ENCODE results near the gene SIDT2.

GRCh38 chr11:117230286-117230961, 51.9 kb downstream of the SIDT2 start:
- TF ChIP-seq, protein P1, sequence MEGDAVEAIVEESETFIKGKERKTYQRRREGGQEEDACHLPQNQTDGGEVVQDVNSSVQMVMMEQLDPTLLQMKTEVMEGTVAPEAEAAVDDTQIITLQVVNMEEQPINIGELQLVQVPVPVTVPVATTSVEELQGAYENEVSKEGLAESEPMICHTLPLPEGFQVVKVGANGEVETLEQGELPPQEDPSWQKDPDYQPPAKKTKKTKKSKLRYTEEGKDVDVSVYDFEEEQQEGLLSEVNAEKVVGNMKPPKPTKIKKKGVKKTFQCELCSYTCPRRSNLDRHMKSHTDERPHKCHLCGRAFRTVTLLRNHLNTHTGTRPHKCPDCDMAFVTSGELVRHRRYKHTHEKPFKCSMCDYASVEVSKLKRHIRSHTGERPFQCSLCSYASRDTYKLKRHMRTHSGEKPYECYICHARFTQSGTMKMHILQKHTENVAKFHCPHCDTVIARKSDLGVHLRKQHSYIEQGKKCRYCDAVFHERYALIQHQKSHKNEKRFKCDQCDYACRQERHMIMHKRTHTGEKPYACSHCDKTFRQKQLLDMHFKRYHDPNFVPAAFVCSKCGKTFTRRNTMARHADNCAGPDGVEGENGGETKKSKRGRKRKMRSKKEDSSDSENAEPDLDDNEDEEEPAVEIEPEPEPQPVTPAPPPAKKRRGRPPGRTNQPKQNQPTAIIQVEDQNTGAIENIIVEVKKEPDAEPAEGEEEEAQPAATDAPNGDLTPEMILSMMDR (conservative IDR thresholded peaks at IDR 0.05; ENCODE audit: low read length), result no peak
- TF ChIP-seq EZH2phosphoT487 (IDR thresholded peaks at IDR 0.05; ENCODE audit: borderline replicate concordance, low read depth, low read length), result no peak

Measured in OCI-LY7 (cell line).